NOMO-1 (cell line): ENCODE measurements around the gene FGF5.
"Not testable (repeated sequence)": the region's sequence is repeated elsewhere in the genome, so short reads cannot be mapped to it uniquely, and the experiment has no call there.

Source experiments
- DNase-seq, 2 experiments: peaks; one replicate each; lab custom pipeline; 2025; ENCODE audit not compliant: unreplicated experiment in 2 of 2; lab: John Stamatoyannopoulos, UW

Gene FGF5

GRCh38 chr4:80290665-80291064 lies 24.2 kb downstream of the FGF5 start:
- DNase-seq = not testable (repeated sequence)

- DNase-seq = no peak
Observed at GRCh38 chr4:80294206-80294605, 27.7 kb downstream of the FGF5 start.

DNA sequence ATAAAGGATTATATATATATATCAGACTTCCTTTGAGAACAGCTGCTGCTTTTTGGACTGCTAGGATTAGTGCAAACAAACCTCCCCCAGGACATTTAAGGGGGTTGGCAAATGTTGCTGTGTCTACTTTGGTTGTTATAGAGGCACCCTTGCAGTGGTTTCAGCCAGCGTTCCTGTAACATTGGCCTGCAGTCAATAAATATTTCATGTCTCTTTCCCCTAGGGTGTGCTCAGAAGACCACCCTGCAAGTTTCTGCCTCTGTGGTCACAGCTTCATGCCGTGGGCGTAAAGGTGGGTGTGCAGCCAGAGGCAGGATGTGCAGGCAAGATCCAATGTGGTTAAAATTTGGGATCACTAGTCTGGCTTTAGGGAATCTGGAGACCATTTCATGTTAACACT lies 28.9 kb downstream of the FGF5 start:
- no peak for DNase-seq

DNA sequence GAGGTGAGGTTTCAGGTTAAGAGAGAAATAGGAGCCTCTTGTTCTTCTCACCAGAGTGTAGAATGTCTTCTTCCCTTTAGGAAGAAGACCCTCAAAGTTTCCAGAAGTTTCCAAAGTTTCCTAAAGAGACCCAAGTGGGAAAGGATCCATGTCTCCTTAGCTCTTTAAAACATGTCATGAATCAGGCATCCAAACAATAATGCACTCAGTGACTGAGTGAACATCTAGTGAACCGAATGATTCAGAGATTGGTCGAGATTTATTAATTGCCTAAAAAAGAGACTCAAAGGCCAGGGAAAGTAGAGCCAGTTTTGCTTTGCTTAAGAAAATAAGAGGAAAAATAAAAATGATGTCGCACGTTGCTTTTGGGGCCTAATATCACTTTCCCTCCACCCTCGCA lies 29.4 kb downstream of the FGF5 start:
- DNase-seq = no peak

DNA sequence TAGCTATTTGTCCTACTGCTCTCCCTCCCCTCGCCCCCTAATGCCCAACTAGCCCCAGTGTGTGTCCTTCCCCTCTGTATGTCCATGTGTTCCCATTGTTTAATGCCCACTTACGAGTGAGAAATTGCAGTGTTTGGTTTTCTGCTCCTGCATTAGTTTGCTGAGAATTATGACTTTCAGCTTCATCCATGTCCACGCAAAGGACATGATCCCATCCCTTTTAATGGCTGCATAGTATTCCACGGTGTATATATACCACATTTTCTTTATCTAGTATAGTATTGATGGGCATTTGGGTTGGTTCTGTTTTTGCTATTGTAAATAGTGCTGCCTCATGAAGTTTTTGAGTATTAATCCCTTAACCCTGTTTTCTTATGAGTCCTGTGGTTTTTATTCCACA lies 35.4 kb downstream of the FGF5 start:
- no peak for DNase-seq

GRCh38 chr4:80302616-80303223 lies 36.3 kb downstream of the FGF5 start:
- no peak for DNase-seq

DNA sequence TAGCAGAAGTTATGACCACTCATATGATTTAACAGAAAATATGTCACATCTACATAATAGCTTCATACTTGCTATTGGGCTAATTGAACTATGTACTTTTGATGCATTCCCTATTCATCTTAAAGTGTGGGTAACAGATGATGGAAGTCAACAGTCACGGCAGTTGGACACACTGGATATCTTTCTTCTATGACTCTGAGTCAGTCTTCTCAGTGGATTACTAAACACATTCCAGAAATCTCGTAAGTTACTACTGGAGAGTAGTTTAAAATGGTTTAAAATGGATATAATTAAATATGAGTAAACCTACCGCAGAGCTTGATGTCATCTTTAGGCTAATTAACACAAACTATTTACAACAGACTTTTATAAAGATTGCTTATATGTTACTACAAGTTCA lies 39.0 kb downstream of the FGF5 start:
- no peak for DNase-seq

GRCh38 chr4:80306260-80306659 lies 39.8 kb downstream of the FGF5 start:
- no peak for DNase-seq

GRCh38 chr4:80307183-80307735 lies 40.8 kb downstream of the FGF5 start:
- no peak for DNase-seq

DNA sequence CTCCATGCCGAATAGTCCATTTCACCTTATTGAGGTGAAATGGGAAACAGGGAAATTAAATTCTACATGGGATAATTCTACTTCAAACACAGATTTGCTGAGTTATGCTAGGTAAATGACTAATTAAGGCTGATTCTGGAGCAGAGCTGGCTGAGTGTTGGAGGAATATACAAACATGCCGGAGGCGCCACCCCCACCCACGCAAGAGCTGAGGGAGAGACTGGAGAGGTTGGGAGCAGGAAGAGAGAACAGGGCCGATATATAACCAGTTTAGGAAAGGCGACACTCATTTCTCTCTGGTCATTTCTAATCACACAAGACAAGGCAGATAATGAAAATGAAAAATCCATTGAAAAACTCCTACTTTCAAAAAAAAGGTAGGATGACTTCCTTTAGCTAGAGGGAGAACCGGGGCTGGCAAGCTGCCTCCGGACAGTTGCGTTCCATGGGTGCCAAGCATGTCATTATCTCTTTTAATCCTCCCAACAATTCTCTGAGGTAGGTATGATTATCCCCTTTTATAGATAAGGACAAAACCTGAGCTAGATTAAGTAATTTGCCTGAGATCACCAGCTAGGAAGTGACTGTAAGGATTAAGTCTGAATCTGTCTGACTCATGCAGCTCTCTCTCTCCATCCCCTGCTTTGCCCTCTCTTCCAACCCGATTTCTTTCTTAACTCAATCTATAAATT lies 41.5 kb downstream of the FGF5 start:
- DNase-seq = no peak

GRCh38 chr4:80308466-80308822 lies 42.0 kb downstream of the FGF5 start:
- DNase-seq = no peak

DNA sequence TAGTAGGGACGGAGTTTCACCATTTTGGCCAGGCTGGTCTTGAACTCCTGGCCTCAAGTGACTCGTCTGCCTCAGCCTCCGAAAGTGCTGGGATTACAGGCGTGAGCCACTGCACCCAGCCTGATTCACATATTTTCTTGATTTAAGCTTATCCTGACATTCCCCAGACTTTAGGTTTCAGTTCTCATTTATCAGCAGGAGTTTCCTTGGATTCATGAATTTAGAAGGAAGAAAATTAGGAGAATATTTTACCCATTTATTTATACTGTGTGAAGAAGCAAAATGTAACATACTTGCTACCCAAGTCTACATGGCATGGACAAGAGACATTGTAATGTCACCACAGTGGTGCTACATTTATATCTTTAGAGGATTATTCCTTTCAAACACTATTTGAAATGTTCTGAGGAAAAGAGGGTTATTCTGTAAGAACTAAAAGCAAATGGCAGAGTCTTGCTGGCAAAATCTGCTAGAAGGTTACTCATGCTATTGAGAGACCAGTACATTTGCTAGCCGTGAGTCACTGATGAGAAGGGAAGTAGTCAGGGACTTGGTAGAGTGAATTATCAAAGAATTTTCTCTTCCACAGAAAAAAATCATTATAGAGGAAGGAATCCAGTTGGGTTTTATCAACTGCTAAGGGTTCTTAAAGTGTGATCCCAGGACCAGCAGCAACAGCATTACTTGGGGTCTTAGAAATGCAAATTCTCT lies 43.0 kb downstream of the FGF5 start:
- DNase-seq = no peak

DNA sequence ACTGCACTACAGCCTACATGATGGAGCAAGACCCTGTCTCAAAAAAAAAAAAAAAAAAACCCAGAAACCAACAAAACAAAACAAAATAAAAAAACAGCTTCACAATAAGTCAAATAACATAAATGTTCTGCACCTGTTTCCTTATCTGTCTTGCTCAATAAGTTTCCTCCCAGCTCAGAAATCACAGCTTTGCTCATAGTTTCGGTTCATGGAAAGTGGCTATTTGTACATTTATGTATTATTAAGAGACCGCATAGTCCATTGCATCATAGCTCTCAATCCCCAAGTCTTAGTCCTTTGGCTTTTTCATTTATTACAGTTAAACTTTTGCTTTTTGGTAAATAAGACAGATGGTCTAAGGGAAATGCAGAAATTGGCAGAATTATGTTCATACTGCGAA lies 44.7 kb downstream of the FGF5 start:
- peak in 1 of 2 experiments; percentile 22 for DNase-seq

DNA sequence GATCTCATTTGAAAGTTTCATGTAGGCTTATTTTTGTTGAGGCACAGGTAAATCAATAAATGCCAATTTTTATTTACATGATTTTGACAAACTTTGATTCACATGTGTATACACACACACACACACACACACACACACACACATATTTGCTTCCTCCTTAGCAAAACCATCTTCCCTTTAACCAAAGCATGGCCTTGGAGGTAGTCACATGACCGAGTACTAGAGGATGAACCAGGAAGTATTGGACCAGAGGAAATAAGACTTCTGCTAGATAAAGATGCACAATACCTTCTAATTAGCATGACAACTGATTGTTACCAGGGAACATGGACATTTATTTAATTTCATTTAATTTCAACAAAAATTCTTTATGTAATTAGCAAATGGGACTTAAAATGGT lies 45.7 kb downstream of the FGF5 start:
- DNase-seq = no peak

GRCh38 chr4:80313627-80314026 lies 47.2 kb downstream of the FGF5 start:
- DNase-seq = no peak

- DNase-seq = not testable (repeated sequence)
Observed at GRCh38 chr4:80315848-80316247, 49.4 kb downstream of the FGF5 start.

GRCh38 chr4:80321341-80321740 lies 54.9 kb downstream of the FGF5 start:
- no peak for DNase-seq

DNA sequence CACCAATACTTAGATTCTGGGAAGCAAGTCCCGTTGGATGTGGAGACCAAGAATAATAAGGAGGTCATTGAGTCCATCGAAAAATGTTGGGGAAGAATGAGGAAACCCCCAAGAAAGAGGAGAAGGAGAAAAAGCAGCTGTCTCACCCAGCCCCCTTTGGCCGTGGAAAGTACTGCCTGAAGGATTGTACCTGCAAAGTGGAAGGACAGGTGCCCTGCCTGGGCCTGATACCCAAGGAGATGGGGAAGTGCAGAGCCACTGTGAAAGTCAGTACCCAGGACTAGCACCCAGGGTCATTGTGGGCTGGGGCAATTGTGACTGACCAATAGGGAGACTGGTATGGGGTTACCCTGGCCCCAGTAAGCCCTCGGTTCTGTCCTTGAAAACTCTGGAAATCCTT lies 55.3 kb downstream of the FGF5 start:
- no peak for DNase-seq

DNA sequence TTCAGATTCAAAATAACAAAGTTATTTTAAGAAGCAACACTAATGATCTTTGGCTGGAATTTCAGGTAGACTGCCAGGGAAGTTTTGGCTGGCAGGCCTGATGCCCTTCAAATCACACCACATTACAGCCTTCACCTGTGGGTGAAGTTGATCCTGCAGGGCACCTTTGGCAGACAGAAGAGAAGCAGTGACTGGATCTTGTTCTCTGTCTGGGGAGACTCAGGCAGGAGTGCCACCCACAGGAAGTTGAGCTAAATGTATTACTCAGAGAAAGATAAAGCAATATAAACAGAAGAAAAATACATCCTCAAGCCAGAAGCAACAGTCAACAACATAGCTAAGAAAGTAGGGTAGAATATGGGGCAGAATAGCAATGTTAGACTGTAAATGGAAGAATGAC lies 56.3 kb downstream of the FGF5 start:
- DNase-seq = no peak

- no peak for DNase-seq
Observed at GRCh38 chr4:80324171-80324570, 57.7 kb downstream of the FGF5 start.

DNA sequence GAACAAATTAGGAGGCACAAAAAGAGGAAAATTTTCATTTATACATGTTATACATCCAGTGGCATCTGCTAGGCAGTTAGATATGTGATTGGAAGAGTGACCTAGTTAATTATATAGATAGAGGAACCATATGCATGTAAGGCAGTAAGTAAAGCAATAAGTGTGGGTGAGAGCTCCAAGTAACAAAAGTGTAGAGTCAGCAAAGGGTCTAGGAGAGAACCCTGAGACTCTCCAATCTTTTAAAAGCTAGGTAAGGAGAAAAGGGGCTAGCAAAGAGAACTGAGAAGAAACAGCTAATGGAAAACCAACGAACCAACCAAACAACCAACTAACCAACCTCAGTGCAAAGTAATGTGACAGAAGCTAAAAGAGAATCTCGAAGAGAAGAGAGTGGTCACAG lies 65.2 kb downstream of the FGF5 start:
- DNase-seq = no peak

DNA sequence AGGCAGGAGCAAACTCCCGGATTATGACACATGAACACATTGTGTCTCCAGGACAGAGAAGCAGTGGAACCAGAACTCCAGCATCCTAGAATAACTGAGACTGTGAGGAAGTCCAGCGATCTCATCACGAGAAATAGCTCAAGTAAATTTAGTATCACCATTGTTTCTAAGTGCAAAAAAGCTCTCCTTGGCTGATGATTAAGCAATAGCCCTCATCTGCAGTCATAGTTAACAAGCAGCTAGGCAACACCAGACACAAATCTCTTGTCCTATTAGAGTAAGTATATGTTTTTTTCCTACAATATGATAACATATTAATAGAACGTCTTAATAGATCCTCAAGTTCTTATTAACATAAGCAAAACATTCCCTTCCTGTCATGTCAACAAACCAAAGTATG lies 66.7 kb downstream of the FGF5 start:
- no peak for DNase-seq
